ENCODE data around the gene TRIP13.
"Not testable (repeated sequence)": the region's sequence is repeated elsewhere in the genome, so short reads cannot be mapped to it uniquely, and the experiment has no call there.

Gene TRIP13

GRCh38 chr5:921456-922435 lies 29.1 kb downstream of the TRIP13 start:
- no peak for DNase-seq

- DNase-seq, result no peak
Measured at GRCh38 chr5:922436-923280, 30.0 kb downstream of the TRIP13 start.

GRCh38 chr5:923281-923873 lies 30.7 kb downstream of the TRIP13 start:
- DNase-seq, result peak; percentile 75

- DNase-seq, result no peak
Measured at GRCh38 chr5:926417-927171, 33.9 kb downstream of the TRIP13 start.

GRCh38 chr5:927172-928015 lies 34.7 kb downstream of the TRIP13 start:
- no peak for DNase-seq

GRCh38 chr5:929182-929581 lies 36.5 kb downstream of the TRIP13 start:
- DNase-seq, result not testable (repeated sequence)

- no peak for DNase-seq
Measured at GRCh38 chr5:929596-929995, 36.9 kb downstream of the TRIP13 start.

GRCh38 chr5:930866-931265 lies 38.2 kb downstream of the TRIP13 start:
- no peak for DNase-seq

GRCh38 chr5:931570-932145 lies 39.0 kb downstream of the TRIP13 start:
- no peak for DNase-seq

GRCh38 chr5:932151-932627 lies 39.5 kb downstream of the TRIP13 start:
- no peak for DNase-seq

- DNase-seq, result no peak
Measured at GRCh38 chr5:932628-933250, 40.1 kb downstream of the TRIP13 start.

- DNase-seq, result no peak
Measured at GRCh38 chr5:933251-933861, 40.7 kb downstream of the TRIP13 start.

GRCh38 chr5:933951-934350 lies 41.3 kb downstream of the TRIP13 start:
- not testable (repeated sequence) for DNase-seq

GRCh38 chr5:934381-934967 lies 41.8 kb downstream of the TRIP13 start:
- DNase-seq, result not testable (repeated sequence)

- no peak for DNase-seq
Measured at GRCh38 chr5:935510-936084, 42.9 kb downstream of the TRIP13 start.

GRCh38 chr5:936149-937144 lies 43.8 kb downstream of the TRIP13 start:
- no peak for DNase-seq

GRCh38 chr5:937151-937924 lies 44.7 kb downstream of the TRIP13 start:
- no peak for DNase-seq

Measured in NCI-H1105 (cell line).